ENCODE measurements around the gene DLG1.

The DLG1 gene

GRCh38 chr3:197030379-197031314, 267.8 kb downstream of the DLG1 start:
- no peak for DNase-seq (ENCODE audit: low read depth in 2 of 2)

- DNase-seq (ENCODE audit: low read depth in 2 of 2) = peak; percentile 18 to 50
Measured at GRCh38 chr3:197029511-197030167, 268.8 kb downstream of the DLG1 start, which contains the start of gene MELTF. TSS of gene MELTF (minus strand) at chr3:197029817. CDS start at chr3:197029702, 115 bp downstream.

- no peak for DNase-seq (ENCODE audit: low read depth in 2 of 2)
Measured at GRCh38 chr3:197028728-197029510, 269.5 kb downstream of the DLG1 start.

- DNase-seq (ENCODE audit: low read depth in 2 of 2) = no peak
Measured at GRCh38 chr3:197027896-197028727, 270.3 kb downstream of the DLG1 start.

GRCh38 chr3:197027151-197027895, 271.1 kb downstream of the DLG1 start:
- no peak for DNase-seq (ENCODE audit: low read depth in 2 of 2)

GRCh38 chr3:197026481-197026866, 271.9 kb downstream of the DLG1 start:
- DNase-seq (ENCODE audit: low read depth in 2 of 2) = no peak

GRCh38 chr3:197025736-197026480, 272.5 kb downstream of the DLG1 start:
- DNase-seq (ENCODE audit: low read depth in 2 of 2) = no peak

- DNase-seq (ENCODE audit: low read depth in 2 of 2) = no peak
Measured at GRCh38 chr3:197024881-197025735, 273.3 kb downstream of the DLG1 start.

- no peak for DNase-seq (ENCODE audit: low read depth in 2 of 2)
Measured at GRCh38 chr3:197023998-197024651, 274.3 kb downstream of the DLG1 start.

GRCh38 chr3:197023241-197023997, 275.0 kb downstream of the DLG1 start:
- no peak for DNase-seq (ENCODE audit: low read depth in 2 of 2)

GRCh38 chr3:197022405-197023231, 275.8 kb downstream of the DLG1 start:
- no peak for DNase-seq (ENCODE audit: low read depth in 2 of 2)

- no peak for DNase-seq (ENCODE audit: low read depth in 2 of 2)
Measured at GRCh38 chr3:197021729-197022404, 276.5 kb downstream of the DLG1 start.

GRCh38 chr3:197021231-197021630, 277.2 kb downstream of the DLG1 start:
- no peak for DNase-seq (ENCODE audit: low read depth in 2 of 2)

GRCh38 chr3:197019535-197019934, 278.9 kb downstream of the DLG1 start:
- no peak for DNase-seq (ENCODE audit: low read depth in 2 of 2)

GRCh38 chr3:197019021-197019420, 279.4 kb downstream of the DLG1 start:
- no peak for DNase-seq (ENCODE audit: low read depth in 2 of 2)

- no peak for DNase-seq (ENCODE audit: low read depth in 2 of 2)
Measured at GRCh38 chr3:197017003-197017402, 281.4 kb downstream of the DLG1 start.
